BJ (cell line): Measurements from ENCODE around the gene GDI2. TPM values are rescaled to one million over a fixed set of nuclear protein-coding genes. Genes with fewer than 3 reads are reported as not detected.
"Not testable (repeated sequence)": the region's sequence is repeated elsewhere in the genome, so short reads cannot be mapped to it uniquely, and the experiment has no call there.

Experiments
- CTCF ChIA-PET: fragments of 350-600 bp; formaldehyde crosslinking; extraction: SDS; loops from one replicate; lab custom pipeline; 2021; ENCODE audit warnings: antibody characterized with exemption, inconsistent platforms; lab: Yijun Ruan, JAX
- POLR2A ChIA-PET: fragments of 300-600 bp; sonication (Branson Sonifier 250); formaldehyde crosslinking; extraction: SDS; loops from one replicate; lab custom pipeline; 2021; ENCODE audit warnings: antibody characterized with exemption; lab: Charles Lee
- DNase-seq: peaks from one replicate; pipeline ENCODE4 v3.0.0-alpha.2; 2011; ENCODE audit warnings: low read depth
- H3K27me3 ChIP-seq: 2 replicates; pipeline ENCODE4 v1.6.0; 2011; ENCODE audit warnings: low read length; ENCODE audit not compliant: control insufficient read depth, insufficient read depth
- H3K36me3 ChIP-seq: 2 replicates; pipeline ENCODE4 v1.5.1; 2011; ENCODE audit warnings: low read length; ENCODE audit not compliant: control insufficient read depth, insufficient read depth
- H3K4me3 ChIP-seq: 2 replicates; pipeline ENCODE4 v1.5.1; 2011; ENCODE audit warnings: low read depth, mild to moderate bottlenecking, control low read depth, low read length
- polyA plus RNA-seq: library from polyadenylated mRNA; depleted of rRNA; stranded (reverse); fragments of >200 nt; gene quantifications from 2 replicates; pipeline ENCODE4 v1.2.3, GENCODE V29; 2011
- TF ChIP-seq, protein P1 (sequence below): IDR thresholded peaks from 2 replicates; pipeline ENCODE4 v1.5.1; 2011; ENCODE audit warnings: low read depth, mild to moderate bottlenecking, control low read depth, inconsistent platforms, low read length, moderate library complexity; ENCODE audit not compliant: insufficient read depth

GDI2 gene
- polyA plus RNA-seq, 1 experiment: 148 TPM

DNA sequence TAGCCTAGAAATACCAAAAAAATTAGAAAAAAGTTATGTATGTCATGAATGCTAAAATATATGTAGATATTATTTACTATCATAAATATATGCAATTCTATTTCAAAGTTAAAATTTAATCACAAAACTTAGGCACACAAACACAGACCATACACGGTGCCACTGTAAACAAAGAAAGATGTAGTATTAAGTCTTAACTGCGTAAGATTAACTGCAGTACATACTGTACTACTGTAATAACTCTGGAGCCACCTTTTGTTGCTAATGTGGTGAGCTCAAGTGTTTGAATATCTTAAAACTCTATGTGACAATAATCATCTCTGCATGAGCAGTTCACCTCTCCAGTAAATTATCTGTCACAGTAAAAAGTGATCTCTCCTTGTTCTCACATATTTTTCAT, 23.6 kb downstream of the GDI2 start:
- TF ChIP-seq, protein P1, sequence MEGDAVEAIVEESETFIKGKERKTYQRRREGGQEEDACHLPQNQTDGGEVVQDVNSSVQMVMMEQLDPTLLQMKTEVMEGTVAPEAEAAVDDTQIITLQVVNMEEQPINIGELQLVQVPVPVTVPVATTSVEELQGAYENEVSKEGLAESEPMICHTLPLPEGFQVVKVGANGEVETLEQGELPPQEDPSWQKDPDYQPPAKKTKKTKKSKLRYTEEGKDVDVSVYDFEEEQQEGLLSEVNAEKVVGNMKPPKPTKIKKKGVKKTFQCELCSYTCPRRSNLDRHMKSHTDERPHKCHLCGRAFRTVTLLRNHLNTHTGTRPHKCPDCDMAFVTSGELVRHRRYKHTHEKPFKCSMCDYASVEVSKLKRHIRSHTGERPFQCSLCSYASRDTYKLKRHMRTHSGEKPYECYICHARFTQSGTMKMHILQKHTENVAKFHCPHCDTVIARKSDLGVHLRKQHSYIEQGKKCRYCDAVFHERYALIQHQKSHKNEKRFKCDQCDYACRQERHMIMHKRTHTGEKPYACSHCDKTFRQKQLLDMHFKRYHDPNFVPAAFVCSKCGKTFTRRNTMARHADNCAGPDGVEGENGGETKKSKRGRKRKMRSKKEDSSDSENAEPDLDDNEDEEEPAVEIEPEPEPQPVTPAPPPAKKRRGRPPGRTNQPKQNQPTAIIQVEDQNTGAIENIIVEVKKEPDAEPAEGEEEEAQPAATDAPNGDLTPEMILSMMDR: no peak
- Histone ChIP-seq H3K36me3 (peaks cover 12% of the 10 kb centered on the region), H3K4me3 (no peak overlapping the region), H3K27me3 (no peaks in the 10 kb centered on the region)
- DNase-seq: no peak
- POLR2A ChIA-PET: no interaction called here
- CTCF ChIA-PET: interaction anchor here (1.3 kb wide), 1 partner anchor 22 kb away, joined by 3 read pairs; no protein-coding TSS in a partner anchor

DNA sequence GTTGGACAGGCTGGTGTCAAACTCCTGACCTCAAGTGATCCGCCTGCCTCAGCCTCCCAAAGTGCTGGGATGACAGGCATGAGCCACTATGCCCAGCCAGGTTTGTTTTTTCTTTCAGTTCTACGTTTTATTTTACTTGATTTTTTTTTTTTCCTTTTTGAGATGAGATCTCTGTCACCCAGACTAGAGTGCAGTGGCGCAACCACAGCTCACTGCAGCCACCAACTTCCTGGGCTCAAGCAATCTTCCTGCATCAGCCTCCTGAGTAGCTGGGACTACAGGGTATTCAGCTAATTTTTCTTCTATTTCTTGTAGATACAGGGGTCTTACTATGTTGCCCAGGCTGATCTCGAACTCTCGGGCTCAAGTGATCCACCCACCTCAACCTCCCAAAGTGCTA, 24.3 kb downstream of the GDI2 start:
- DNase-seq: no peak
- TF ChIP-seq, protein P1: no peak
- no peak overlapping the region for H3K4me3 ChIP-seq
- POLR2A ChIA-PET: no interaction called here
- CTCF ChIA-PET: interaction anchor here (0.9 kb wide), 1 partner anchor 84 kb away, joined by 3 read pairs; no protein-coding TSS in a partner anchor
- H3K27me3 ChIP-seq: no peaks in the 10 kb centered on the region
- H3K36me3 ChIP-seq: peaks cover 13% of the 10 kb centered on the region

DNA sequence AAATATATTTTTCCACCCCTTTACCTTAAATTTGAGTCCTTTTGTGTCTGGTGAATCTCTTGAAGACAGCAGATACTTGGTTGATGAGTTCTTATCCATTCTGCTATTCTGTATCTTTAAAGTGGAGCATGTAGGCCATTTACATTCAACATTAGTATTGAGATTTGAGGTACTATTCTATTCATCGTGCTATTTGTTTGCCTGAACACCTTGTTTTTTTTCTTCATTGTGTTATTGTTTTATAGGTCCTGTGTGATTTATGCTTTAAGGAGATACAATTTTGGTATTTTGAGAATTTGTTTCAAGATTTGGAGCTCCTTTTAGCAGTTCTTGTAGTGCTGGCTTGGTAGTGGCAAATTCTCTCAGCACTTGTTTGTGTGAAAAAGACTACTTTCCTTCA, 29.9 kb downstream of the GDI2 start:
- Histone ChIP-seq H3K4me3 (no peak overlapping the region), H3K36me3 (peaks cover 7% of the 10 kb centered on the region), H3K27me3 (no peaks in the 10 kb centered on the region)
- ChIA-PET CTCF (no interaction called here), POLR2A (no interaction called here)
- no peak for DNase-seq
- TF ChIP-seq, protein P1: no peak

DNA sequence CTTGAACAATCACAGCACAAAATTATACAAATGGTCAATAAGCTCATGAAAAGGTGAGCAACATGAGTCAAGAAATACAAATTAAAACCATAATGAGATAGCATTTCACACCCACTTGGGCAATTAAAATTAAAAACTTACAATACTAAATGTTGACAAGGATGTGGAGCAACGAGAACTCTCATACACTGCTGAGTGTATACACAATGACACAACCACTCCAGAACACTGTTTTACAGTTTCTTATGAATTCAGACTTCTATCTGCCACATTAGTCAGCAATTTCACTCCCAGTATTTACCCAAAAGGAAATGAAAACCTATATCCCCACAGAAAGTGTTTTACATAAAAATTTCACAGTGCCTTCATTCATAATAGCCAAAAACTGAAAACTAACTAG, 31.1 kb downstream of the GDI2 start:
- Histone ChIP-seq H3K4me3 (no peak overlapping the region), H3K27me3 (no peaks in the 10 kb centered on the region), H3K36me3 (peaks cover 4% of the 10 kb centered on the region; the same call in 1 of the 2 replicates)
- TF ChIP-seq, protein P1: no peak
- ChIA-PET CTCF (no interaction called here), POLR2A (no interaction called here)
- DNase-seq: no peak

DNA sequence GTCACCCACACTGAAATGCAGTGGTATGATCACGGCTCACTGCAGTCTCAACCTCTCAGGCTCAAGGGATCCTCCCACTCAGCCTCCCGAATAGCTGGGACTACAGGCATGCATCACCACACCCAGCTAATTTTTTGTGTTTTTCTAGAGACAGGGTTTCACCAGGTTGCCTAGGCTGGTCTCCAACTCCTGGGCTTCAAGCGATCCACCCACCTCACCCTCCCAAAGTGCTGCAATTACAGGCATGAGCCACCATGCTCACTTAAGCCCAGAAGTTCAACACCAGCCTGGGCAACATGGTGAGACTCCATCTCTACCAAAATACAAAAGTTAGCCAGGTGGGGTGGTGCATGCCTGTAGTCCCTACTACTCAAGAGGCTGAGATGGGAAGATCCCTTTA, 33.5 kb downstream of the GDI2 start:
- no peak for DNase-seq
- no peaks in the 10 kb centered on the region for H3K27me3 ChIP-seq
- ChIA-PET POLR2A (no interaction called here), CTCF (no interaction called here)
- TF ChIP-seq, protein P1: no peak
- peaks cover 7% of the 10 kb centered on the region for H3K36me3 ChIP-seq
- no peak overlapping the region for H3K4me3 ChIP-seq

DNA sequence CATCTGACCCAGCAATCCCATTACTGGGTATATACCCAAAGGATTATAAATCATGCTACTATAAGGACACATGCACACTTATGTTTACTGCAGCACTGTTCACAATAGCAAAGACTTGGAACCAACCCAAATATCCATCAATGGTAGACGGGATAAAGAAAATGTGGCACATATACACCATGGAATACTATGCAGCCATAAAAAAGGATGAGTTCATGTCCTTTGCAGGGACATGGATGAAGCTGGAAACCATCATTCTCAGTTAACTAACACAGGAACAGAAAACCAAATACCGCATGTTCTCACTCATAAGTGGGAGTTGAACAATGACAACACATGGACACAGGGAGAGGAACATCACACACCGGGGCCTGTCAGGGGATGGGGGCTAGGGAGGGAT, 35.5 kb downstream of the GDI2 start:
- H3K4me3 ChIP-seq, POLR2A ChIA-PET, H3K27me3 ChIP-seq, DNase-seq, H3K36me3 ChIP-seq: not testable (repeated sequence)
- CTCF ChIA-PET: interaction anchor here (1.1 kb wide), 1 partner anchor 11 kb away, joined by 3 read pairs; no protein-coding TSS in a partner anchor
